CD4-positive, alpha-beta T cell treated with Interleukin-17A for 1 hour (primary cell): Measurements from ENCODE around the gene TRIM14.
"Not testable (repeated sequence)": the region's sequence is repeated elsewhere in the genome, so short reads cannot be mapped to it uniquely, and the experiment has no call there.

ENCODE experiments used
- DNase-seq: peaks from one replicate; pipeline ENCODE4 v3.0.0-alpha.2; 2020

TRIM14 gene

GRCh38 chr9:98104445-98104881 lies 14.6 kb downstream of the TRIM14 start:
- DNase-seq = no peak

GRCh38 chr9:98101868-98102273 lies 17.2 kb downstream of the TRIM14 start:
- peak; percentile 92 for DNase-seq

GRCh38 chr9:98101416-98101815 lies 17.6 kb downstream of the TRIM14 start:
- DNase-seq = no peak

GRCh38 chr9:98100456-98100855 lies 18.6 kb downstream of the TRIM14 start:
- DNase-seq = no peak

GRCh38 chr9:98099898-98100297 lies 19.1 kb downstream of the TRIM14 start:
- DNase-seq = peak; percentile 29

GRCh38 chr9:98099346-98099745 lies 19.7 kb downstream of the TRIM14 start:
- DNase-seq = peak; percentile 39

GRCh38 chr9:98097836-98098235 lies 21.2 kb downstream of the TRIM14 start:
- DNase-seq = peak; percentile 67

GRCh38 chr9:98096091-98096490 lies 22.9 kb downstream of the TRIM14 start:
- no peak for DNase-seq

GRCh38 chr9:98095401-98095800 lies 23.6 kb downstream of the TRIM14 start:
- no peak for DNase-seq

- DNase-seq = no peak
Observed at GRCh38 chr9:98094851-98095250, 24.2 kb downstream of the TRIM14 start.

- DNase-seq = no peak
Observed at GRCh38 chr9:98094316-98094715, 24.7 kb downstream of the TRIM14 start.

GRCh38 chr9:98092613-98092931 lies 26.4 kb downstream of the TRIM14 start:
- peak; percentile 39 for DNase-seq

- DNase-seq = no peak
Observed at GRCh38 chr9:98091735-98092612, 27.0 kb downstream of the TRIM14 start.

GRCh38 chr9:98090674-98091073 lies 28.3 kb downstream of the TRIM14 start:
- not testable (repeated sequence) for DNase-seq

GRCh38 chr9:98087420-98088354 lies 31.3 kb downstream of the TRIM14 start:
- peak; percentile 61 for DNase-seq

- no peak for DNase-seq
Observed at GRCh38 chr9:98086461-98086860, 32.6 kb downstream of the TRIM14 start.

- no peak for DNase-seq
Observed at GRCh38 chr9:98085944-98086343, 33.1 kb downstream of the TRIM14 start.

- DNase-seq = no peak
Observed at GRCh38 chr9:98085058-98085457, 34.0 kb downstream of the TRIM14 start.

GRCh38 chr9:98084396-98084795 lies 34.6 kb downstream of the TRIM14 start:
- DNase-seq = no peak

GRCh38 chr9:98083566-98084183 lies 35.3 kb downstream of the TRIM14 start:
- no peak for DNase-seq

- DNase-seq = no peak
Observed at GRCh38 chr9:98083061-98083501, 35.9 kb downstream of the TRIM14 start.

GRCh38 chr9:98081477-98082219 lies 37.4 kb downstream of the TRIM14 start:
- no peak for DNase-seq
